GM23338 (cell line): ENCODE results near the gene PRRC2A.

Experiments used
- EZH2 ChIP-seq: fragments of 200-600 bp; sonication (generic); IDR thresholded peaks from one replicate; pipeline ENCODE4 v1.8.0; 2017; ENCODE audit warnings: antibody characterized with exemption, mild to moderate bottlenecking, low read depth; ENCODE audit not compliant: unreplicated experiment
- POLR2AphosphoS5 ChIP-seq: IDR thresholded peaks from 2 replicates; pipeline ENCODE4 v1.6.1; 2016; ENCODE audit warnings: antibody characterized with exemption, low read depth
- REST ChIP-seq: IDR thresholded peaks from one replicate; pipeline ENCODE4 v1.6.1; 2018; ENCODE audit warnings: antibody characterized with exemption; ENCODE audit not compliant: unreplicated experiment
- TF ChIP-seq, protein P1 (sequence below), 2 experiments: fragments of 200-600 bp in 1 of 2; sonication (generic) in 1 of 2; conservative IDR thresholded peaks; 2 replicates each; pipeline versions ENCODE4 v1.5.1 to v1.6.1; 2016 to 2017; ENCODE audit warnings: antibody characterized with exemption in 2 of 2, low read depth in 2 of 2, mild to moderate bottlenecking in 2 of 2, moderate library complexity in 1 of 2

- no peak for TF ChIP-seq POLR2AphosphoS5
- TF ChIP-seq, protein P1, sequence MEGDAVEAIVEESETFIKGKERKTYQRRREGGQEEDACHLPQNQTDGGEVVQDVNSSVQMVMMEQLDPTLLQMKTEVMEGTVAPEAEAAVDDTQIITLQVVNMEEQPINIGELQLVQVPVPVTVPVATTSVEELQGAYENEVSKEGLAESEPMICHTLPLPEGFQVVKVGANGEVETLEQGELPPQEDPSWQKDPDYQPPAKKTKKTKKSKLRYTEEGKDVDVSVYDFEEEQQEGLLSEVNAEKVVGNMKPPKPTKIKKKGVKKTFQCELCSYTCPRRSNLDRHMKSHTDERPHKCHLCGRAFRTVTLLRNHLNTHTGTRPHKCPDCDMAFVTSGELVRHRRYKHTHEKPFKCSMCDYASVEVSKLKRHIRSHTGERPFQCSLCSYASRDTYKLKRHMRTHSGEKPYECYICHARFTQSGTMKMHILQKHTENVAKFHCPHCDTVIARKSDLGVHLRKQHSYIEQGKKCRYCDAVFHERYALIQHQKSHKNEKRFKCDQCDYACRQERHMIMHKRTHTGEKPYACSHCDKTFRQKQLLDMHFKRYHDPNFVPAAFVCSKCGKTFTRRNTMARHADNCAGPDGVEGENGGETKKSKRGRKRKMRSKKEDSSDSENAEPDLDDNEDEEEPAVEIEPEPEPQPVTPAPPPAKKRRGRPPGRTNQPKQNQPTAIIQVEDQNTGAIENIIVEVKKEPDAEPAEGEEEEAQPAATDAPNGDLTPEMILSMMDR (conservative IDR thresholded peaks at IDR 0.05; ENCODE audit: low read depth in 2 of 2) = no peak
- no peak for TF ChIP-seq EZH2
- TF ChIP-seq REST = no peak
Measured at GRCh38 chr6:31592396-31592771, 28.1 kb upstream of the PRRC2A start.
